GM21786 (cell line): Measurements from ENCODE around the gene GTPBP6.
"Not testable (repeated sequence)": the region's sequence is repeated elsewhere in the genome, so short reads cannot be mapped to it uniquely, and the experiment has no call there.

Experiments used
- ATAC-seq: cut with Tn5 transposase; IDR thresholded peaks from one replicate; pipeline ENCODE4 v1.9.1; 2021; ENCODE audit not compliant: unreplicated experiment

GTPBP6 gene

GRCh38 chrX:295136-295535, 23.5 kb downstream of the GTPBP6 start:
- no peak for ATAC-seq

DNA sequence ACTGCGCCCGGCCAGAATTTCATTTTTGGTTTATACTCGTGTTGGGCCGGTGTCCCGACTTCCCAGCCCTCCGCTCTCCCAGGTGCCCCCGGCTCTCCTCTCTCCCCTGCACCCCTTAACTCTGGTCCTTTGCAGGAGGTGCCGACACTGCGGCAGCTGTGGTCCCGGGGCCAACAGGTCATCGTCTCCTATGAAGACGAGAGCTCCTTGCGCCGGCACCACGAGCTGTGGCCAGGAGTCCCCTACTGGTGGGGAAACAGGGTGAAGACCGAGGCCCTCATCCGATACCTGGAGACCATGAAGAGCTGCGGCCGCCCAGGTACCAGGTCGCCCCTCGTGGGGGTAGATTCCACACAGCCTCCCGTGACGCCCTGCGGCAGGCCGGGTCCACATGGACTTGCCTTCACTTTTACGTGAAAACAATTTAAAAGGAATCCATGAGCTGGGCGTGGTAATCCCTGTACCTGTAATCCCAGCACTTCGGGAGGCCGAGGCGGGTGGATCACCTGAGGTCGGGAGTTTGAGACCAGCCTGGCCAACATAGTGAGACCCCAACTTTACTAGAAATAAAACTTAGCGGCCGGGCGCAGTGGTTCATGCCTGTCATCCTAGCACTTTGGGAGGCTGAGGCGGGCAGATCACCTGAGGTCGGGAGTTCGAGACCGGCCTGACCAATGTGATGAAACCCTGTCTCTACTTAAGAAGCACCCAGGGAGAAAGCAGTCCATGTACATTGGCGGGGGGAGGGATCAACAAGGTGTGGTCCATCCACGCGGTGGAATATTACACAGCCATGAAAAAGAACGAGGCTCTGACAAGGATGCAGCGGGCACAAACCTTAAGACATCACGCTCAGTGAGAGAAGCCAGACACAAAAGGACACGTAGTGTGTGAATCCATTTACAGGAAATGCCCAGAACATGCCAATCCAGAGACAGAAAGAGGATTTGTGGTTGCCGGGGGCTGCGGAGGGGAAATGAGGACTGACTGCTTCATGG, 25.4 kb downstream of the GTPBP6 start:
- ATAC-seq: no peak

DNA sequence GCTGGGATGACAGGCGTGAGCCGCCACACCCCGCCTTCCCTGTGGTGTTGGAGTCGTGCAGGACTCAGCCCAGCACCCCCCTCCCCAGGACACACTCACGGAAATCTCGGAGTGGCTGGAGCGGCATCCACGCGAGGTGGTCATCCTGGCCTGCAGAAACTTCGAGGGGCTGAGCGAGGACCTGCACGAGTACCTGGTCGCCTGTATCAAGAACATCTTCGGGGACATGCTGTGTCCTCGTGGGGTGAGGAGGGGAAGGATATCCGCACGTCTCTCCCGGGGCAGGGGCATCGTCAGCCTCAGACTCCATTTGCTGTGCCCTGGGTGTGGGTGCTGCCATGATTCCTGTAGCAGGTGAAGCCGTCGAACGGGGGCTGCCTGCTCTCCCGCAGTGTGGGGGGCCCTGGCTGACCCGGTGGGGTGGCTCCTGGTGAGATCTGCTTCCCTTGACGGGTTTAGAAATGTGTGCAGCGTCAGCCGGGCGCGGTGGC, 27.1 kb downstream of the GTPBP6 start:
- no peak for ATAC-seq

GRCh38 chrX:290476-291166, 28.0 kb downstream of the GTPBP6 start:
- ATAC-seq: no peak

DNA sequence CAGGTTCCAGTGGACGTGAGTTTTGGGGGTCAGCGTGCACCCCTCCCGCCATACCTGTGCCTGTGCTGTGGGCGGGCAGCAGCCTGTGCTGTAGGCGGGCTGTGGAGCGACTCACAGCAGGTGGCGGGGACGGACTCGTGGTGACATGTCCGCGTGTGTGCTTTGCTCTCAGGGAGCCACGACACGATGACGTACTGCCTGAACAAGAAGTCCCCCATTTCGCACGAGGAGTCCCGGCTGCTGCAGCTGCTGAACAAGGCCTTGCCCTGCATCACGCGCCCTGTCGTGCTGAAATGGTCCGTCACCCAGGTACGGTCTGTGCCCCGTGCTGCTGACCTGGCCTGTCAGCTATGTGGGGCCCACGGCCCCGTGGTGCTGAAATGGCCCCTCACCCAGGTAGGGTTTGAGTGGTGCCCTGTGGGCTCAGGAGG, 30.0 kb downstream of the GTPBP6 start:
- no peak for ATAC-seq

DNA sequence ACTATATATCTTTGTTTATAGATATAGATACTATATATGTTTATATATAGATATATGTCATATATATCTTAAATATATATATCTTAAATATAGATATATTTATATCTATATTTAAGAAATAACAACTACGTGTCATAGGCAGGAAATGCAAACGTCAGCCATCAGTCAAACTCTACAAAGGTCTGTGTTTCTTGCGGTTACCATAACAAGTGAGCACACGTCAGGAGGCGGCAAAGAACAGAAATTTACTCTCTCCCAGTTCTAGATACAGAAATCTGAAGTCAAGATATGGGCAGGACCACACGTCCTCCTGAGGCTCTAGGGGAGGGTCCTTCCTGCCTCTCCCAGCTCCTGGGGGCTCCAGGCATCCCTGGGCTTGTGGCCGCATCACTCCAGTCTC, 30.9 kb downstream of the GTPBP6 start:
- ATAC-seq: no peak

DNA sequence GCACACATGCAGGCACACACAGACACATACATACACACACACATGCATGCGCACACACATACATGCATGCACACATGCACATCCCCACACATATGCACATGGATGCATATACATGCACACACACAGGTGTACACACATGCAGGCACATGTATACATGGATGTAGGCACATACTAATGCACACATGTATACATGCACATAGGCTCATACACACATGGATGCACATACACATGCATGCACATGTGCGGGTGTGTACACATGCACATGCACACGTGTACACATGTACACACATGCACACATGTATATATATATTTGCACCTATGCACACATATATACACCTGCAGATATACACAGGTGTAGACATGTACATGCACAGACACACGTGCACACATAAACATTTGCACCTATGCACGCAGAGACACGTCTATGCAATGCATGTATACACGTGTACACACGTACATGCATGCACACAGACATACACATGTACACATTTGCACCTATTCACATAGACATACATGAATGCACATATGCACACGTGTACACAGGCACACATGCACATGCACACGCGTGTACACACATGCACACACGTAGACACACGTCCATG, 33.4 kb downstream of the GTPBP6 start:
- ATAC-seq: no peak

GRCh38 chrX:283115-283845, 35.3 kb downstream of the GTPBP6 start:
- ATAC-seq: peak; percentile 100

- ATAC-seq: not testable (repeated sequence)
Observed at GRCh38 chrX:282000-282681, 36.5 kb downstream of the GTPBP6 start.

DNA sequence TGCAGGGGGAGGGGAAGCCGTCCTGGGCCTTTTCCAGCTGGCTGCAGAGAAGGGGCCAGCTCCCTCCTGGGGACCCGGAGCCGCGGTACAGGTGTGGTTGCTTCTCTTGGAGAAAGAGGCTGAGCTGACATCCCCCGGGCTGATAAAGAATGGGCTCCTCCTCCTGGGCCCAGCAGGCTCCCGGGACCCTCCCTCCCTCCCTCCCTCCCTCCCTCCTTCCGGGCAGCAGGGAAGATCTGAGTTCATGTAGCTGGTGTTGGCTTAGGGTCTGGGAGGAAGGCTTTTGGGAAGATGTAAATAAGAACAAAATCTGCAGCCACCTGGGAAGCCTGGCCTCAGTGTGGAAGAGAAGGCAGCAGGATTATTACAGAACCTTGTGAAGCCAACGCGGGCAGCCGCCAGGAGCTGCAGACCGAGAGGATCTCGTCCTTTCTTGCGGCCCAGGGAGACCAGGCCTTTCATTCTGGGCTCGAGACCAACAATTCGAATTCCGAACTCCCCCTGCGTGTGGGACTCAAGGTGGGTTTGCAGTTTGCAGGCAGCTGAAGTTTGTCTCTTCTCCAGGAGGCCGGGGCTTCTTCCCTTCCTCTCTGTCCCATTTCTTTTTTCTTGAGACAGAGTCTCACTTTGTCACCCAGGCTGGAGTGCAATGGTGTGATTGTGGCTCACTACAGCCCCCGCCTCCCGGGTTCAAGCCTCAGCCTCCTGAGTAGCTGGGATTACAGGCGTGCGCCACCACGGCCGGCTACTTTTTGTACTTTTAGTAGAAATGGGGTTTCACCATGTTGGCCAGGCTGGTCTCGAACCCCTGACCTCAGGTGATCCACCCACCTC, 37.2 kb downstream of the GTPBP6 start, which contains the start of gene PLCXD1:
TSS of gene PLCXD1 (plus strand) at position 216 of the 834 bp plus-strand sequence. CDS start 2,807 bp downstream, outside the sequence.
- ATAC-seq: no peak

- ATAC-seq: not testable (repeated sequence)
Observed at GRCh38 chrX:280722-281121, 37.9 kb downstream of the GTPBP6 start.

DNA sequence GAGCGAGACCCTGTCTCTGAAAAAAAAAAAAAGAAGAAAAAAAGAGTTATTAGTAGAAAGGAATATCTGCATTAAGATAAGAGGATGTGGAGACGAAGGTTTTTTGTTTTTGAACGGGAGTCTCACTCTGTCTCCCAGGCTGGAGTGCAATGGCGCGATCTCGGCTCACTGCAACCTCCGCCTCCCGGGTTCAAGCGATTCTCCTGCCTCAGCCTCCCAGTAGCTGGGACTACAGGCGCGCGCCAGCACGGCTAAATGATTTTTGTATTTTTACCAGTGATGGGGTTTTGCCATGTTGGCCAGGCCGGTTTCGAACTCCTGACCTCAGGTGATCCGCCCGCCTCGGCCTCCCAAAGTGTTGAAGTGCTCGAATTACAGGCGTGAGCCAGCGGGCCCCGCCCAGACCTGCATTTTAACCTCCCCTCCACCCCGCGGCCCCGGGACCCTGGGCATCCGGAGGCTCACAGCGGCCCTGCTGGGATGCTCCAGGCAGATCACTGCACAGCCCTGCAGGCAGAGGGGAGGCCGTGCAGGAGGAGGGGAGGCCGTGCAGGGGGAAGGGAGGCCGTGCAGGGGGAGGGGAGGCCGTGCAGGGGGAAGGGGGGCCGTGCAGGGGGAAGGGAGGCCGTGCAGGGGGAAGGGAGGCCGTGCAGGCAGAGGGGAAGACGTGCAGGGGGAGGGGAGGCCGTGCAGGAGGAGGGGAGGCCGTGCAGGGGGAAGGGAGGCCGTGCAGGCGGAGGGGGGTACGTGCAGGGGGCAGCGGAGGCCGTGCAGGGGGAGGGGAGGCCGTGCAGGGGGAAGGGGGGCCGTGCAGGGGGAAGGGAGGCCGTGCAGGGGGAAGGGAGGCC, 38.6 kb downstream of the GTPBP6 start:
- not testable (repeated sequence) for ATAC-seq

- ATAC-seq: peak; percentile 40
Observed at GRCh38 chrX:276581-277201, 41.9 kb downstream of the GTPBP6 start.

DNA sequence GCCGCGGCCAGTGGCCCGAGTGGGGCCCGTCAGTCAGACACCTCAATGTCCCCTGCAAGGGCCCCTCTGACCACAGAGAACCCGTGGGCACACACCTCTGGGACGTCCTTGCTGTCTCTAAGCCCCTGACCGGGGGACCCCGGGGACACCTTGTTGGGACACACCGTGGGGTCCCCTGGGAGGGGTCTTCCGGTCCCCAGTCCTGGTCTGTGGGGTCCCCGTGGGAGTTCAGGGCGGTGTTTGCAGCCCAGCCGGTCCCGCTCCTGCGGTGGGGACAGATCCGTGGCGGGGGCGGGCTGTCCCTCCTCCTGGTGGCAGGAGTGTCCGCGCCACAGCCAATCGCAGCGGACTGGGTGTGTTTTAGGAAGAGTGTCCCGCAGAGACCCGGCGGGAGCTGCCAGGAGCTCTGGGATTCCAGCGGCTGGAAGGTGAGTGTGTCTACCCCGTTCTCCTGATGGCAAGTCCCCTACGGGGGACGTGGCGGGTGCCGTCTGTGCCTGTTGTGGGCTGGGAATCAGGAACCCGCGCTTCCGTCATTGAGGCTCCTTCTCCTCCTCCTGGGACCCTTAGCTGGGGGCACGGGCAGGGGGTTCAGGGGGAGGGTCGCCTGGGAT, 42.5 kb downstream of the GTPBP6 start:
- peak; percentile 81 for ATAC-seq

GRCh38 chrX:275476-275966, 43.1 kb downstream of the GTPBP6 start:
- ATAC-seq: peak; percentile 7

DNA sequence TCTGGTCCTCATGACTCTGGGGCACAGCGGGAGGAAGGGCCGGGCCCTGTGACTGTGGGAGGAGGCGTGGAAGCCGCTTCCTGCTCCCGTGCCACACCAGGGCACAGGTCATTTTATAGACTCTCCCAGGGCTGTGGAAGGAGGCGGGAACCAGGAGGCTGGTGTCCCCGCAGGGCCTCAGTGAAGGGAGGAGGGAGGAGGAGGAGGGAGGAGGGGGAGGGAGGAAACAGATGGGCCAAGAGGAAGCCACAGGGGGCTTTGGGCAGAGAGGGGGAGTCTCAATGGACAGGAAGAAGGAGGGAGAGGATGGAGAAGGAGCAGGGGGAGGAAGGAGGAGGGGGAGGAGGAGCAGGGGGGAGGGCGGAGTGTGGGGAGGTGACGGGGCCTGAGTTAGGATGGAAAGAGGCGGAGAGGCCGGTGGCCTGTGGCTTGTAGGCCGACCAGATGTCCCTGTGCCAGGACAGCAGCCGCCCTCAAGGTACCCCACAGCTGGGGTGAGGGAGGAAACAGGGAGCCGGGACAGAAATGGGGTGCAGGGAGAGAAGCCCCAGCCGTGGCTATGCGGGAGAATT, 43.6 kb downstream of the GTPBP6 start:
- ATAC-seq: no peak

- ATAC-seq: no peak
Observed at GRCh38 chrX:270848-271367, 47.7 kb downstream of the GTPBP6 start.
